RWPE1 (cell line): Measurements from ENCODE around the gene ATP8A1.

ENCODE experiments used
- CTCF ChIA-PET: fragments of 350-600 bp; sonication (Branson Sonifier 250); formaldehyde crosslinking; extraction: SDS; loops from one replicate; lab custom pipeline; 2021; lab: Yijun Ruan, JAX
- POLR2A ChIA-PET: fragments of 400-600 bp; formaldehyde crosslinking; extraction: SDS; loops from one replicate; lab custom pipeline; 2020; ENCODE audit warnings: antibody characterized with exemption; ENCODE audit not compliant: low non-redundant PET; lab: Yijun Ruan, JAX
- DNase-seq: peaks from one replicate; pipeline ENCODE4 v3.0.0; 2012; ENCODE audit warnings: low spot score
- H3K27ac ChIP-seq: fragments of 450-650 bp; 2 replicates; pipeline ENCODE4 v1.5.1; 2017
- TF ChIP-seq, protein P1 (sequence below): fragments of 450-650 bp; conservative IDR thresholded peaks from 2 replicates; pipeline ENCODE4 v1.5.1; 2017; ENCODE audit warnings: low read depth, mild to moderate bottlenecking

ATP8A1 gene

DNA sequence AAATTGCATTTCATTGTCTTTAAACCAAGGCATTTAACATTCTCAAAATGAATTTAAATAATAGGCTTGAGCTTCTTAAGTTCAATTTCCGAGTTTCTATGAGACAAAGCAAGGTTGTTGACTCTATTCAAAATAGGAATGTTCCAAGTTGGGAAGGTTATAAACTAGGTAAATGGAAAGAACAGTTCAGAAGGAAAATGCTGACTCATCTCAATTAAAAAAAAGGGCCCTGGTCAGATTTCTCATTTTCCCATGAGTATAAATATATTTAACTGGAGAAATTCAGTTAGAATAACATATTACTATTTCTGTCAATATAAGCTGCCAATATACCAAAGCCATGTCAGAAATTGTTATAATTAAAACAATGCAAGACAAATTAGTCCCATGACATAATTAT lies 113.8 kb downstream of the ATP8A1 start:
- no peak overlapping the region for H3K27ac ChIP-seq
- no peak for DNase-seq
- CTCF ChIA-PET, result no interaction called here
- POLR2A ChIA-PET, result no interaction called here
- TF ChIP-seq, protein P1, sequence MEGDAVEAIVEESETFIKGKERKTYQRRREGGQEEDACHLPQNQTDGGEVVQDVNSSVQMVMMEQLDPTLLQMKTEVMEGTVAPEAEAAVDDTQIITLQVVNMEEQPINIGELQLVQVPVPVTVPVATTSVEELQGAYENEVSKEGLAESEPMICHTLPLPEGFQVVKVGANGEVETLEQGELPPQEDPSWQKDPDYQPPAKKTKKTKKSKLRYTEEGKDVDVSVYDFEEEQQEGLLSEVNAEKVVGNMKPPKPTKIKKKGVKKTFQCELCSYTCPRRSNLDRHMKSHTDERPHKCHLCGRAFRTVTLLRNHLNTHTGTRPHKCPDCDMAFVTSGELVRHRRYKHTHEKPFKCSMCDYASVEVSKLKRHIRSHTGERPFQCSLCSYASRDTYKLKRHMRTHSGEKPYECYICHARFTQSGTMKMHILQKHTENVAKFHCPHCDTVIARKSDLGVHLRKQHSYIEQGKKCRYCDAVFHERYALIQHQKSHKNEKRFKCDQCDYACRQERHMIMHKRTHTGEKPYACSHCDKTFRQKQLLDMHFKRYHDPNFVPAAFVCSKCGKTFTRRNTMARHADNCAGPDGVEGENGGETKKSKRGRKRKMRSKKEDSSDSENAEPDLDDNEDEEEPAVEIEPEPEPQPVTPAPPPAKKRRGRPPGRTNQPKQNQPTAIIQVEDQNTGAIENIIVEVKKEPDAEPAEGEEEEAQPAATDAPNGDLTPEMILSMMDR, result no peak

GRCh38 chr4:42541647-42542046 lies 115.3 kb downstream of the ATP8A1 start:
- H3K27ac ChIP-seq, result no peak overlapping the region
- ChIA-PET POLR2A (no interaction called here), CTCF (no interaction called here)
- TF ChIP-seq, protein P1, result no peak
- DNase-seq, result no peak

DNA sequence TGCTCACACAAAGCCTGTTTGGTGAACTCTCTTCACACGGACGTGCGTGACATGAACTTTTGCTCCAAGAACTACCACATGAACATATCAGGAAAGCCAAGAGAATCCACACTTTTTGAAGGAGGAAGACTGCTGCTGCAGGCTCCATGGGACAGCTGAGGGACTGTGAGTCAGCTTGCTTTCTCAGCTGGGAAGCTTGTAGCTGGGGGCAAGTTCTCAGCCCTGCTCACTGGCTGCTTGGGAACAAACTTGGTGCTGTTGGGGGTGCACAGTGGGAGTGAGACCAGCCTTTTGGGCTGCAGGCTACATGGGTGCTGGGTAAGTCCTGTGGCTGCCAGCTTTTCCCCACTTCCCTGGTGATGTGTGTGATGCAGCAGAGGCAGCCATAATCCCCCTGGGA lies 123.9 kb downstream of the ATP8A1 start:
- no peak for DNase-seq
- TF ChIP-seq, protein P1, result no peak
- POLR2A ChIA-PET, result no interaction called here
- CTCF ChIA-PET, result no interaction called here
- no peak overlapping the region for H3K27ac ChIP-seq

DNA sequence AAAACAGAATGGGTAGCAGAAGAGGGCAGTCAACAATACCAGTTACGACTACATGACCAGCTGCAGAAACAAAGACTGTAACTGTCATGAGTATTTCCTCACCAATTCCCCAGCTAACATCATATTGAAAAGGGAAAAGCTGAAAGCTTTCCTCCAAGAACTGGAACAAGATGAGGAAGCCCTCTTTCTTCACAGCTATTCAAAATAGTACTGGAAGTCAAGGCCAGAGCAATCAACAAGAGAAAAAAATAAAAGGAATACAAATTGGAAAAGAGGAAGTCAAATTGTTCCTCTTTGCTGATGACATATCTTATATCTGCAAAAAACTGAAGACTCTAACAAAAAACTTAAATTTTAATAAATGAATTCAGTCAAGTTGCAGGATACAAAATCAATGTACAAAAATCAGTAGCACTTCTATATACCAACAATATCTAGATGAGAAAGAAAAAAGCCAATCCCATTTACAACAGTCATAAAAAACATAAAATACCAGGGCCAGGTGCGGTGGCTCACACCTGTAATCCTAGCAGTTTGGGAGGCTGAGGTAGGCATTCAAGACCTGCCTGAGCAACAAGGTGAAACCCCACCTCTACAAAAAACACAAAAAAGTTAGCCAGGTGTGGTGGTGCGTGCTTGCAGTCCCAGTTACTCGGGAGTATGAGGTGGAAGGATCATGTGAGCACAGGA lies 125.4 kb downstream of the ATP8A1 start:
- ChIA-PET POLR2A (no interaction called here), CTCF (interaction anchor here (0.7 kb wide), 1 partner anchor 19 kb away, joined by 3 read pairs; no protein-coding TSS in a partner anchor)
- no peak overlapping the region for H3K27ac ChIP-seq
- no peak for DNase-seq
- TF ChIP-seq, protein P1, result no peak

DNA sequence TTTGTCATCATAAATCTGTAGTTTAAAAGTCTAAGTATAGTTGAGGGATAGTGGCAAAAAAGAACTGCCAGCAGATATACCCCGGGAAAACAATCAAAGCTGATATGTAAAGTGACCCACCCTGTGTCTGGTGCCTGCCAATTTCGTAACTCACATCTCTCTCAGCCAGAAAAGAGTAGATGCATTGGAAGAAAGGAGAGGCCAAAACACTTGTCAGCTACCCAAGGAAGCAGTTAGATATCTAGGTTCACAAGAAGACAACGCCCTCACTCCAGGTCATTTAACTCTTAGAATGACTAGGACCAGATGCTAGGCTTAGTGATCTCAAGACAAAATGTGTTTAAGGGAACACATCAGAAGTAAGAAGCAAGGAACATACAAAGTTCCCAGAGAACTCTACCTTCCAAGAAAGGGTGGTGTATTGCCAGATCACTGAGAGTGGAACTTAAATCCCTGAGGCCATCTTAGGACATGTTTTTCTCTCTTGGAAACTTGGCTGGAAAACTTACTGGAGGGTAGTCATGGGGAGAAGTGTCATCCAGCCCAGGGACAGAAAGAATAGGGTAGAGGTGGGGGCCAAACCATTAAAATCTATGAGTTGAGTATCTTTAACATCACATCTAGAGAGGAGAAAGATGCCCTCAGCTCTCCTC lies 133.7 kb downstream of the ATP8A1 start:
- no peak for DNase-seq
- ChIA-PET POLR2A (no interaction called here), CTCF (interaction anchor here (0.6 to 0.7 kb wide), 2 partner anchors 255 to 789 kb away, joined by 3 read pairs; no protein-coding TSS in a partner anchor)
- TF ChIP-seq, protein P1, result no peak
- H3K27ac ChIP-seq, result no peak overlapping the region

DNA sequence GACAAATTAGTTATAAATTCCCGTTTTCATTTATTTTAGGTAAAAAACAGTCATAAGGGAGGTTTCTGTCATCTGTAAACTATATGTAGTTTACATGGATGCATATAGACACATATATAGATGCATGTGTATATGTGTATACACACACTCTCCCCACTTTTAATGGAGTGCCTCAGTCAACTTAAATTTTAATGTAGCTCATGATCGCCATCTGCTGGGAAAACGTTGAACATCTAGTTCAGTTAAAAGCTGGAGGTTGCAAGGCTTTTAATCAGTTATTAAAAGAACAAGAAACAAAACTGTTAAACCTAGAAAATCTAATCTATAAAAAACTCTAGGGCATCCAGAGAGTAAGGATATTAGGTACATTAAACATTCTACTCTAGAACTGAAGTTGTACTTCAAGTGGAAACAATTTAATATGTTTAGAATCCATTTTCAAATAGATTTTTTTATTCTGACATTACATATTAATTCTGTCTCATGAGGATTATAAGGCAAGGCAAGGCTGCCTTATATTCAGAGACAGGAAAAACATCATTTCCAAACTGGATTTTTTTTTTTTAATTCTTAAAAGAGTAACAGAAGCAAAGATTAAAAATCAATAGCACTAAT lies 137.0 kb downstream of the ATP8A1 start:
- ChIA-PET CTCF (interaction anchor here (0.6 to 1.4 kb wide), 8 partner anchors 26 to 446 kb away, joined by 3 to 14 read pairs (median 4); no protein-coding TSS in a partner anchor), POLR2A (no interaction called here)
- peak; percentile 26 for DNase-seq
- TF ChIP-seq, protein P1, result peak; percentile 64
- H3K27ac ChIP-seq, result no peak overlapping the region
